ENCODE measurements around the gene FGF5. TPM values are rescaled to one million over a fixed set of nuclear protein-coding genes. Genes with fewer than 3 reads are reported as not detected.
"Not testable (repeated sequence)": the region's sequence is repeated elsewhere in the genome, so short reads cannot be mapped to it uniquely, and the experiment has no call there.

FGF5 gene
- total RNA-seq, 1 donor from 2014 or later, result 2.5 TPM

- no peak for DNase-seq (ENCODE audit: low read depth)
Observed at GRCh38 chr4:80254114-80254513, 12.3 kb upstream of the FGF5 start.

DNA sequence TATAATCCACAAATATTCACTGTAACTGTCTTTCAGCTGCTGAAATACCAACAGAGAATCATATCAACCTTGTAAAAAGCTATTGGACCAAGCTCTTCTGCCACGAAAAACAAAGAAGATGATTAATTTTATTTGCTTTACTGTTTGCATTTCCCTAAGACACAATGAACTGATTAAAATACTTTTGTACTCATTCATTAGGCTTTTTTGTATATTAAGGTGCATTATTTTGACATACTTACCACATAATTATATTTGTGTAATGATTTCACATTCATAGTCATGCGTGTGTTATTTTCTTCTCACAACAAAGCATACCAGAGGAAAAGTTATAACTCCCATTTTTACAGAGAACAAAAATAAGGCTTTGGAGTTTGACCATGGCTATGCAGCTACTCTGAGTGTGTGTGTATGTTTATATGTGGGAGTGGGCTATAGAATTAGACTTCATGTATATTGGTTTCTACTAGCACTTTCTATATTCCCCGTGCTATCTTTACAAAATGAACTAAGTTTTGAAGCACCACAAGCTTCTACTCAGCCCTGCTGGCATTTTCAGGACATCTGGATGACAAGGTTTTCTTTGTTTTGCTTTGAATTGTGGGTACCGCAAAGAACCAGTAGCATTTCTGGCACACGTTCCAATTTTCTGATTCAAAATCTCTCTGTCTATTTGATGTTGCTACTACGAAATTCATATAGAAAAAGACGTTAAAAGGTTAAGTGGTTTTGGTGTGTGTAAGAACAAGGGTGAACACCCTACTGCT, 11.0 kb upstream of the FGF5 start:
- DNase-seq (ENCODE audit: low read depth), result no peak

DNA sequence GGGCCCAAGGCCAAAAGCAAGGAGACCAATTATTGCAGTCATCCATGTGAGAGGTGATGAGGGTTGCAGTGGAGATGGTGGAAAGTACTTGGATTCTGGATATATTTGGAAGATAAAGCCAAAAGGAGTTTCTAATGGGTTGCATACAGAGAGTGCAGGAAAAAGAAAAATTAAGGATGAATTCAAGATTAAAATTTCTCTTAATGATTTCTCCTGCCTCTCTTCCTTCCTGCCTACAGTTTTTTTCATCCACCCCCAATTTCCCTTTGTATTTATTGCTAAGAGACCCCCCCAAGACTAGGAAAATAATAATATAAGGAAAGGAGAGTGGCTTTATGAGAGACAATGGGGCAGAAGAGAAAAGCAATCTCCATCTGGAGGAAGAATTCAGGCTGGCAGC, 8.6 kb upstream of the FGF5 start:
- DNase-seq (ENCODE audit: low read depth), result no peak

DNA sequence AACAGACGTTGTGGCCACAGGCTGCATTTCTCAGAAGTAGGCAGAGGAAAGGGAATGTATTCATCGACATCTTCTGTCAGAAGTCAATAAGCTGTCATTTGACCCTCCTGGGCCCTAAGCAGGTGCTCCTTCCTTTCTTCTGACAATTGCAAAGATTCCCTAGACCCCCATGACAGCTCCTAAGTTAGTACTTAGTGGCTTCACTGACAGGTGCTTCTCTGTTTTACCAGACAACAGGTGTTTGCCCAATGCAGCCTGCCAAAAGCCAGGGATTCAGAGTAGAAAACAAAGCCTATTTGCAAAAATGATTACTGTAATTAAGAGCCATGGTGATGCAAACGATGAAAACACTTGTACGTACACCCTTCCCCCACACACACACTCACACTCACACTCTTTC, 7.5 kb upstream of the FGF5 start:
- DNase-seq (ENCODE audit: low read depth), result peak; percentile 31

DNA sequence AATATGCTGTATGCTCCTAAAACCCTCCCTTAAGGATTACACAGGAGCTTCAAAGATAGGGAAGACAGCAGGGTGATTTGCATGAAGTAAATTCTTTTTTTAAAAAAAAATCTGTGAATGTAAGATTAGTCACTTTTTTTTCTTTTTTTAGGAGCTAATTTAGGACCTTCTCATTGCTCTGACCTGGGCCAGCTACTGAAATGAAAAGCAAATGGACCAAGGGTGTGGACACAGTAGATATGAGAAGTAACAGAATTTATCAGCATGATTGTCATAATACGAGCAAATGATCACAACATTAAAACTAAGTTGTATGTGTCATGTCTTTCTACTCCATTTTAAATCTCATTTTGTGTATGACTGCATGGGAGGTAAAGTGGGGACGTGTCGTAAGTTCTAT, 6.6 kb upstream of the FGF5 start:
- DNase-seq (ENCODE audit: low read depth), result no peak

DNA sequence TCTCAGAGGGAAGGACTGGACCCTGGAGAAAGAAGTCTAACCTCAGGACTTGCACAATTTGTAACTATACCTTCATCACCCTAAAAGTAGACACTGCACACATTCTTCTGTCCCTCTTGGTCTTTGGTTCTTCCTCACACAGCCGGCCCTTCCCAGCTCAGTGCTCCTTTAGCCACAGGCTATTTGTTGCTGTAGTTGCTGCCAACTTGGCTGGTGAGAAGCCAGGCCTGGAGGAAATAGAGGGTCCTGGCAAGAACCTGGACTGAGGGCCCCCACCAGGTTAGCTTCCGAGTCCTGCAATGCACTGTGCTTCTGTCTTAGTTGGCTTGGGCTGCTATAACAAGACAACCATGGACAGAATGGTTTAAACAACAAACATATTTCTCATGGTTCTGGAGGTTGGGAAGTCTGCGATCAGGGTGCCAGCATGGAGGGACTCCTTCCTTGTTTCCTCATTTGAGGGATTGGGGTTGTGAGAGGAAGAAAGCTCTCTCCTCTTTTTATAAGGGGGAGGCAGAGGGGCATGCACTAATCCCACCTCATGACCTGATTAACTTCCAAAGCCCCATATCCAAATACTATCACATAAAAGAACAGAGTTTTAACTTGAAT, 4.4 kb upstream of the FGF5 start:
- no peak for DNase-seq (ENCODE audit: low read depth)

DNA sequence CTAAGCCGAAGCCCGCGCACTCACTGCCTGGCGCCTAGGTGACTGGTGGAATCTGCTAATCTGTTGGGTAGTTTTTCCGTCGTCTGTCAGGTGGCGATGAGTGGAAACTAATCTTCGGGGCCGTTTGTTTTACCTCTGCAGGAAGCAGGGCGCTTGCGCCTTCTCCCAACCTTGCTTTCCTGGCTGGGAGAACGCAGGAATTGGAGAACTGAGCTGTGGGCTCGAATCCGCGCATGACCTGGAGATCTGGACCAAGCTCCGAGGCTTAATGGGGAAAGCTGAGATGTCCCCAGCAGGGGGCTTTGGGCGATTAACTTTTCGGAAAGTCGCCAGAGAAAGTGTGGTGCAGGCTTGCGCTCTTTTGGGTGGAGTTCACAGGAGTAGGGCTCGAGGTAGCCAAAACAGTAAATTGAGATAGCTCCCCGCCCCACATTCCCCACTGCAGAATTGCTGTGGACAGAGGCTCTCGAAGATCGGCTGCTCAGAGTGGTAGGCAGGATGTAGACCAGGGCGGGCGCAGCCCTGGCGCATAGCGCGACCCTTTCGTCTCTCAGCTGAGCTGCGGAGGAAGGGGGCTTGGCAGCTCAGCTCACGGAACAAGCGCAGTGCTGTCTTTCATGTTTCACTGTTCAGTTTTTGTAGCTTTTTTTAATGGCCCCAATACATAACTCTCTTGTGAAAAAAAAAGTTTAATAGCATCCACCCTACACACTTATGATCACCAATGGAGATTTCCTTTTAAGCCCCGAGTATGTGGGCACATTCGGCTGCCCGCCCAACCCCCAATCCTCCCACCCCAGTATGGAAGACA, 2.7 kb upstream of the FGF5 start:
- no peak for DNase-seq (ENCODE audit: low read depth)

- no peak for DNase-seq (ENCODE audit: low read depth)
Observed at GRCh38 chr4:80264352-80264647, 2.2 kb upstream of the FGF5 start.

- DNase-seq (ENCODE audit: low read depth), result no peak
Observed at GRCh38 chr4:80264825-80265224, 1.6 kb upstream of the FGF5 start.

GRCh38 chr4:80265571-80266252, 752 bp upstream of the FGF5 start:
- DNase-seq (ENCODE audit: low read depth), result peak; percentile 78

- DNase-seq (ENCODE audit: low read depth), result peak; percentile 10
Observed at GRCh38 chr4:80266902-80267380, 477 bp downstream of the FGF5 start.

DNA sequence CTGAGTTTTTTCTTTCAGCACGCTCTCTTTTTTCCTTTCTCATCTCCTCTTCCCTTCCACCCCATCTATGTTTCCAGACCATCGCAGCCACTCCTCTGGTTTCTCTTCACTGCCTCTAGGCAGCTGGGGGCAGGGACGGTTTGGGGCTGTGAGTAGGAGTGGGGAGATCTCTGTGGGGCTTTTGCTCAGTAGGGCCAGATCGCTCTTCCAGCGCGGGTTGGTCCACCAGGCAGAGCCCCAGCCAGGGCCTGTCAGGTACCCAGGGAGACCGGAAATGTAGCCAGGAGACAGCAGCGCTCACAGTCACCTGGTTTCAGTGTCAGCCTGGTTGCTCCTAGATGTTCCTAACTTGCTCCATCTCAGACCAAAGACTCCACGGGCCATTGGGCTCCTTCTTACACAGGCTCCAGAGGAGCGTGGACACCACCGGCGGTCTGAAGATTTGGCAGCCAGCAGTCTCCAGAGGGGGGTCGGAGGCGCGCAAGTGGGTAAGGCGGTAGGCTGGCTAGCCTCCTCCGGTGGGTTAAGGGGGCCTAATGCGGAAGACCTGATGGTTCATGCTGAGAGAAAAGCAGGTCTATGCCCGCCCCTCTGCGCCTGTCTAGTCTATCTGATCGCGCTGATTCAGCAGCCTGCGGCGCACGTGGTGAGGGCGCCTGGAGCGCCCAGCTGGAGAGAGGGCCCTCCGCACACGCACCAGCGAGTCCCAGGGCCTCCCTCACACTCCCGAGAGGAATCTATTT, 1.8 kb downstream of the FGF5 start:
- no peak for DNase-seq (ENCODE audit: low read depth)

DNA sequence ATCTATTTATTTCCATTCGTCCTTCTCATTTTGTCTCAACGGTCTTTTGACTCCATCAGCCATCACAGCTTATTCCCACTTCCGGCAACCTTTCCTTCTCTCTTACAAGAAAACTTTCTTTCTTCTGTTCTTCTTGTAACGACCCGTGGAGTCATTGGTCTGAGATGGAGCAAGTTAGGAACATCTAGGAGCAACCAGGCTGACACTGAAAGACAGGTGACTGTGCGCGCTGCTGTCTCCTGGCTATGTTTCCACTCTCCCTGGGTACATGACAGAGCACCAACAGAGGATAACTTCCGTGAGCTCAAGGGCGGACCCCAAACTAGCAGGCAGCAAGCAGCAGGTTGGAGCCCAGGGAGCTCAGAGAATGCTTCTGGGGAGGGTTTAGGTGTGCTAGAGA, 2.5 kb downstream of the FGF5 start:
- no peak for DNase-seq (ENCODE audit: low read depth)

DNA sequence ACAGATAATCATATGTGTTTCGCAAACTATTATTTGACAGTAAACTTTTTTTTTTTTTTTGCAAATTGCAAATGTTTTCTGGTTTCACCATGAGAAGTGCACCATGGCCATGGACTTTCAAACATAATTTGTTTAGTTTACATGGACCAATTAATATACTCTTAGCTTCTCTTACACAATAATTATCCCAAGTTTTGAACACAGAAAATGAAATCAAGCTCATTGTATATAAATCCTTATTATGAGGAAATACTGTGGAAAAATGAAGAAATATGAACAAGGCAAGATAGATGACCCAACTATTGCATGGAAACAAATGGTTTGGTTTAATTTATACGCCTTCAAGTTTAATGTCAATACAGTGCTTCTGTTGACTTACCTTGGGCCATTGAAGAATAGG, 3.9 kb downstream of the FGF5 start:
- DNase-seq (ENCODE audit: low read depth), result no peak

- no peak for DNase-seq (ENCODE audit: low read depth)
Observed at GRCh38 chr4:80270868-80271267, 4.4 kb downstream of the FGF5 start.

- no peak for DNase-seq (ENCODE audit: low read depth)
Observed at GRCh38 chr4:80271801-80272200, 5.3 kb downstream of the FGF5 start.

GRCh38 chr4:80276931-80277330, 10.5 kb downstream of the FGF5 start:
- DNase-seq (ENCODE audit: low read depth), result no peak

GRCh38 chr4:80279751-80280150, 13.3 kb downstream of the FGF5 start:
- no peak for DNase-seq (ENCODE audit: low read depth)

- no peak for DNase-seq (ENCODE audit: low read depth)
Observed at GRCh38 chr4:80286451-80286850, 20.0 kb downstream of the FGF5 start.

DNA sequence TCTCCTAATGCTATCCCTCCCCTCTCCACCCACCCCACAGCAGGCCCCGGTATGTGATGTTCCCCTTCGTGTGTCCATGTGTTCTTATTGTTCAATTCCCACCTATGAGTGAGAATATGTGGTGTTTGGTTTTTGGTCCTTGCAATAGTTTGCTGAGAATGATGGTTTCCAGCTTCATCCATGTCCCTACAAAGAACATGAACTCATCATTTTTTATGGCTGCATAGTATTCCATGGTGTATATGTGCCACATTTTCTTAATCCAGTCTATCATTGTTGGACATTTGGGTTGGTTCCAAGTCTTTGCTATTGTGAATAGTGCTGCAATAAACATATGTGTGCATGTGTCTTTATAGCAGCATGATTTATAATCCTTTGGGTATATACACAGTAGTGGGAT, 24.2 kb downstream of the FGF5 start:
- not testable (repeated sequence) for DNase-seq (ENCODE audit: low read depth)

- peak; percentile 87 for DNase-seq (ENCODE audit: low read depth)
Observed at GRCh38 chr4:80294206-80294605, 27.7 kb downstream of the FGF5 start.

- no peak for DNase-seq (ENCODE audit: low read depth)
Observed at GRCh38 chr4:80295336-80295735, 28.9 kb downstream of the FGF5 start.
